ENCODE data around the gene SLC49A3. TPM values are rescaled to one million over a fixed set of nuclear protein-coding genes. Genes with fewer than 3 reads are reported as not detected.
A peak's percentile ranks its signal among the peaks of the same experiment; 100 is the strongest.

SLC49A3 gene
- total and polyA plus RNA-seq, 2 of the 13 experiments (the other 11 are each of a cell fraction or from before 2014, with no cell fraction given) = 0.07 to 0.17 TPM

DNA sequence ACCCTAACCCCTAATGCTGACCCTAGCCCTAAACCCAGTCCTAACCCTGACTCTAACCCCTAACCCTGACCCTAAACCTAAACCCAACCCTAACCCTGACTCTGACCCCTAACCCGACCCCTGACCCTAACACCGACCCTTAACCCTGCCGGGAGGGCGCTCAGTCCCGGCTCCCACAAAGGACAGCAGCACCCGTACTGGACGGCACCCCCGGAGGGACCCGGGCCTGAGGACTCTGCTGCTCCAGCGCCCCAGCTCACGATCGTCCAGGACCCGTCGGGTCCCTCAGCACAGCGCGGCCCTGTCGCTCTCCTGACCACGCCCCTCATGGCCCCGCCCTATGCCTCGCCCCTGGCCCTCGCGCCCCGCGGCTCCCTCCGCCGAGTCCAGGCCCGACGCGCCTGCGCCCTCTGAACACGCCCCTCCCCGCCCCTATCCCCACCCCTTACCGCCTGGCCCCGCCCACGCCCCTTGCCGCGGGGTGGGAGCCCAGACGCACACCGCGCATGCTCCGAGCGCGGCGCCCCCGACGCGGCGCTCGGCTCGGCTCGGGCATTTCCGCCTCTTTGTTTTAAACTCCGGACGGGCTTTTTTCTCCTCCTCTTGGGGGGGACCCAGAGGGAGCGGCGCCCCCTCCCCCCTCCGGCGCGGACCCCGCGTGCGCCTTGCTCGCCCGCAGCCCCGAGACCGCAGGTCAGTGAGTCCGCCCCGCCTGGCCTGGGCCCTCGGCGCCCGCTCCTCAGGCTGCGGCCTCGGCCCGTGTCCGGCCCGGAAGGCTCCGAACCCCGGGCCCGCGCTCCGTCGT is 16.5 kb upstream of the SLC49A3 start, which contains the start of gene PCGF3 (continued):
- TF ChIP-seq POLR2AphosphoS5 (IDR thresholded peaks at IDR 0.05; ENCODE audit: low read depth, low read length) = peak; percentile 63
- no peak for TF ChIP-seq LCORL (IDR thresholded peaks at IDR 0.05)
- TF ChIP-seq LCORL (CRISPR knock-in tag; IDR thresholded peaks at IDR 0.05) = 0 out of 2 replicates have a peak, but pooled peaks have one; percentile 28
- no peak for TF ChIP-seq GPN1 (CRISPR knock-in tag; IDR thresholded peaks at IDR 0.05; ENCODE audit: borderline replicate concordance)
- TF ChIP-seq ELF1 (CRISPR knock-in tag; IDR thresholded peaks at IDR 0.05) = no peak
- TF ChIP-seq MEIS1 (CRISPR knock-in tag; IDR thresholded peaks at IDR 0.05; ENCODE audit: borderline replicate concordance) = no peak
- TF ChIP-seq CEBPZ (IDR thresholded peaks at IDR 0.05; ENCODE audit: low read length) = no peak
- no peak for TF ChIP-seq POGZ (CRISPR knock-in tag; IDR thresholded peaks at IDR 0.05)
- TF ChIP-seq, protein P1, sequence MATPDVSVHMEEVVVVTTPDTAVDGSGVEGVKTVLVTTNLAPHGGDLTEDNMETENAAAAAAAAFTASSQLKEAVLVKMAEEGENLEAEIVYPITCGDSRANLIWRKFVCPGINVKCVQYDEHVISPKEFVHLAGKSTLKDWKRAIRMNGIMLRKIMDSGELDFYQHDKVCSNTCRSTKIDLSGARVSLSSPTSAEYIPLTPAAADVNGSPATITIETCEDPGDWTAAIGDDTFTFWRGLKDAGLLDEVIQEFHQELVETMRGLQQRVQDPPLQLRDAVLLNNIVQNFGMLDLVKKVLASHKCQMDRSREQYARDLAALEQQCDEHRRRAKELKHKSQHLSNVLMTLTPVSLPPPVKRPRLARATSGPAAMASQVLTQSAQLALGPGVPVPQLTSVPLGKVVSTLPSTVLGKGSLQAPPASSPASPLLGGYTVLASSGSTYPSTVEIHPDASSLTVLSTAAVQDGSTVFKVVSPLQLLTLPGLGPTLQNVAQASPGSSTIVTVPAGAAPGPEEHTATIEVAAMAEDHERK (CRISPR knock-in tag; IDR thresholded peaks at IDR 0.05; ENCODE audit: low read depth) = no peak
- no peak for TF ChIP-seq ZNF33B (CRISPR knock-in tag; IDR thresholded peaks at IDR 0.05)
- TF ChIP-seq NPAS2 (CRISPR knock-in tag; IDR thresholded peaks at IDR 0.05; ENCODE audit: borderline replicate concordance) = no peak
- no peak for TF ChIP-seq MTA3 (CRISPR knock-in tag; IDR thresholded peaks at IDR 0.05)
- no peak for TF ChIP-seq ATF7-NPFF (CRISPR knock-in tag; IDR thresholded peaks at IDR 0.05; ENCODE audit: low read depth)
- peak; percentile 49 for TF ChIP-seq SAP130 (CRISPR knock-in tag; IDR thresholded peaks at IDR 0.05; ENCODE audit: low read depth)
- TF ChIP-seq MAZ (IDR thresholded peaks at IDR 0.05; ENCODE audit: borderline replicate concordance, low read depth, low read length) = peak; percentile 85
- TF ChIP-seq MAZ (CRISPR knock-in tag; IDR thresholded peaks at IDR 0.05; ENCODE audit: low read depth) = peak; percentile 53; the same call in 1 of the 2 replicates
- TF ChIP-seq, protein P2, sequence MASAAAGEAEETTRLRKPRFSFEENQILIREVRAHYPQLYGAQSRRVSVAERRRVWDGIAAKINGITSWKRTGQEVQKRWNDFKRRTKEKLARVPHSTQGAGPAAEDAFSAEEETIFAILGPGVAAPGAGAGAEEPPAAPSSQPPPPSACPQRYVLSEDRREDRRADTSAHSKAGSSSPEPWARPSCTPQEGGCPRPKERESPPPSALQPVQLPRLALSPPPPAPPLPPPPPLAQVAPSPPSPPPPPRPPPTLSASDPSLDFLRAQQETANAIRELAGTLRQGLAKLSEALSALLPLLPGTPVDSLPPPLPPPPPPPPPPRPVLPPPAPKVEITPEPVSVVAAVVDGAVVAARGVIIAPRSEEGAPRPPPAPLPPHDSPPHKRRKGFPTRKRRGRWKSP (CRISPR knock-in tag; IDR thresholded peaks at IDR 0.05) = peak; percentile 62; the same call in 1 of the 2 replicates
- TF ChIP-seq ZNF776 (CRISPR knock-in tag; IDR thresholded peaks at IDR 0.05) = no peak
- TF ChIP-seq, protein P3, sequence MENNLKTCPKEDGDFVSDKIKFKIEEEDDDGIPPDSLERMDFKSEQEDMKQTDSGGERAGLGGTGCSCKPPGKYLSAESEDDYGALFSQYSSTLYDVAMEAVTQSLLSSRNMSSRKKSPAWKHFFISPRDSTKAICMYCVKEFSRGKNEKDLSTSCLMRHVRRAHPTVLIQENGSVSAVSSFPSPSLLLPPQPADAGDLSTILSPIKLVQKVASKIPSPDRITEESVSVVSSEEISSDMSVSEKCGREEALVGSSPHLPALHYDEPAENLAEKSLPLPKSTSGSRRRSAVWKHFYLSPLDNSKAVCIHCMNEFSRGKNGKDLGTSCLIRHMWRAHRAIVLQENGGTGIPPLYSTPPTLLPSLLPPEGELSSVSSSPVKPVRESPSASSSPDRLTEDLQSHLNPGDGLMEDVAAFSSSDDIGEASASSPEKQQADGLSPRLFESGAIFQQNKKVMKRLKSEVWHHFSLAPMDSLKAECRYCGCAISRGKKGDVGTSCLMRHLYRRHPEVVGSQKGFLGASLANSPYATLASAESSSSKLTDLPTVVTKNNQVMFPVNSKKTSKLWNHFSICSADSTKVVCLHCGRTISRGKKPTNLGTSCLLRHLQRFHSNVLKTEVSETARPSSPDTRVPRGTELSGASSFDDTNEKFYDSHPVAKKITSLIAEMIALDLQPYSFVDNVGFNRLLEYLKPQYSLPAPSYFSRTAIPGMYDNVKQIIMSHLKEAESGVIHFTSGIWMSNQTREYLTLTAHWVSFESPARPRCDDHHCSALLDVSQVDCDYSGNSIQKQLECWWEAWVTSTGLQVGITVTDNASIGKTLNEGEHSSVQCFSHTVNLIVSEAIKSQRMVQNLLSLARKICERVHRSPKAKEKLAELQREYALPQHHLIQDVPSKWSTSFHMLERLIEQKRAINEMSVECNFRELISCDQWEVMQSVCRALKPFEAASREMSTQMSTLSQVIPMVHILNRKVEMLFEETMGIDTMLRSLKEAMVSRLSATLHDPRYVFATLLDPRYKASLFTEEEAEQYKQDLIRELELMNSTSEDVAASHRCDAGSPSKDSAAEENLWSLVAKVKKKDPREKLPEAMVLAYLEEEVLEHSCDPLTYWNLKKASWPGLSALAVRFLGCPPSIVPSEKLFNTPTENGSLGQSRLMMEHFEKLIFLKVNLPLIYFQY (CRISPR knock-in tag; IDR thresholded peaks at IDR 0.05; ENCODE audit: borderline replicate concordance) = 0 out of 2 replicates have a peak, but pooled peaks have one; percentile 22
- TF ChIP-seq SALL1 (CRISPR knock-in tag; IDR thresholded peaks at IDR 0.05) = peak; percentile 46; the same call in 1 of the 2 replicates
